MM.1S (cell line): ENCODE data around the gene ZDHHC11B.
"Not testable (repeated sequence)": the region's sequence is repeated elsewhere in the genome, so short reads cannot be mapped to it uniquely, and the experiment has no call there.

Source experiments
- EZH2 ChIP-seq: fragments of 300-600 bp; sonication (generic); optimal IDR thresholded peaks from 2 replicates; pipeline ENCODE3; 2017; ENCODE audit warnings: low read depth, mild to moderate bottlenecking, antibody characterized with exemption, low read length, mixed read lengths
- TF ChIP-seq, protein P1 (sequence below): fragments of 300-600 bp; sonication (generic); IDR thresholded peaks from 2 replicates; pipeline ENCODE4 v1.5.1; 2016; ENCODE audit warnings: antibody characterized with exemption, low read length, mixed read lengths

DNA sequence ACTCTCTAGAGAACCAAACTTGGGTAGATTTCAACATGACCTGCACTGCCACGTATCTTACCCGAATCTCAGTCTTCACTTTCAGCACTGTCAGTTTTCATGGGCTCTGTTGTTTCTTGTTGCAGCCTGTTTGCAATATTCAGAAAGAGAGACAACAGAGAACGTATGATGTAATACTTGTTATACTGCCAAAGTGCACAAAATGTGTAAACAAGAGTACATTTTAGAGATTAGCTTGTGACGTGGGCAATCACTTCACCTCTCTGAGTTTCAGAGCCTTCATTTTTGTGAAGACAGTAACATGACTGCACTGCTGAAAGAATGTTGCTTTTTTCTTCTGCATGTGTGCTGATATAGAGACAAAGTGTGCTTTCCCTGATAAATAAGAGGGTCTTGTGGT is 67.8 kb downstream of the ZDHHC11B start:
- TF ChIP-seq, protein P1, sequence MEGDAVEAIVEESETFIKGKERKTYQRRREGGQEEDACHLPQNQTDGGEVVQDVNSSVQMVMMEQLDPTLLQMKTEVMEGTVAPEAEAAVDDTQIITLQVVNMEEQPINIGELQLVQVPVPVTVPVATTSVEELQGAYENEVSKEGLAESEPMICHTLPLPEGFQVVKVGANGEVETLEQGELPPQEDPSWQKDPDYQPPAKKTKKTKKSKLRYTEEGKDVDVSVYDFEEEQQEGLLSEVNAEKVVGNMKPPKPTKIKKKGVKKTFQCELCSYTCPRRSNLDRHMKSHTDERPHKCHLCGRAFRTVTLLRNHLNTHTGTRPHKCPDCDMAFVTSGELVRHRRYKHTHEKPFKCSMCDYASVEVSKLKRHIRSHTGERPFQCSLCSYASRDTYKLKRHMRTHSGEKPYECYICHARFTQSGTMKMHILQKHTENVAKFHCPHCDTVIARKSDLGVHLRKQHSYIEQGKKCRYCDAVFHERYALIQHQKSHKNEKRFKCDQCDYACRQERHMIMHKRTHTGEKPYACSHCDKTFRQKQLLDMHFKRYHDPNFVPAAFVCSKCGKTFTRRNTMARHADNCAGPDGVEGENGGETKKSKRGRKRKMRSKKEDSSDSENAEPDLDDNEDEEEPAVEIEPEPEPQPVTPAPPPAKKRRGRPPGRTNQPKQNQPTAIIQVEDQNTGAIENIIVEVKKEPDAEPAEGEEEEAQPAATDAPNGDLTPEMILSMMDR = not testable (repeated sequence)
- TF ChIP-seq EZH2 = not testable (repeated sequence)
